HG02970 (cell line): Measurements from ENCODE around the gene SHOC1.
"Not testable (repeated sequence)": the region's sequence is repeated elsewhere in the genome, so short reads cannot be mapped to it uniquely, and the experiment has no call there.

Experiments
- ATAC-seq: cut with Tn5 transposase; IDR thresholded peaks from one replicate; pipeline ENCODE4 v1.9.1; 2021; ENCODE audit warnings: mild to moderate bottlenecking, moderate library complexity, moderate number of reproducible peaks; ENCODE audit not compliant: unreplicated experiment, low FRiP score

Gene SHOC1

DNA sequence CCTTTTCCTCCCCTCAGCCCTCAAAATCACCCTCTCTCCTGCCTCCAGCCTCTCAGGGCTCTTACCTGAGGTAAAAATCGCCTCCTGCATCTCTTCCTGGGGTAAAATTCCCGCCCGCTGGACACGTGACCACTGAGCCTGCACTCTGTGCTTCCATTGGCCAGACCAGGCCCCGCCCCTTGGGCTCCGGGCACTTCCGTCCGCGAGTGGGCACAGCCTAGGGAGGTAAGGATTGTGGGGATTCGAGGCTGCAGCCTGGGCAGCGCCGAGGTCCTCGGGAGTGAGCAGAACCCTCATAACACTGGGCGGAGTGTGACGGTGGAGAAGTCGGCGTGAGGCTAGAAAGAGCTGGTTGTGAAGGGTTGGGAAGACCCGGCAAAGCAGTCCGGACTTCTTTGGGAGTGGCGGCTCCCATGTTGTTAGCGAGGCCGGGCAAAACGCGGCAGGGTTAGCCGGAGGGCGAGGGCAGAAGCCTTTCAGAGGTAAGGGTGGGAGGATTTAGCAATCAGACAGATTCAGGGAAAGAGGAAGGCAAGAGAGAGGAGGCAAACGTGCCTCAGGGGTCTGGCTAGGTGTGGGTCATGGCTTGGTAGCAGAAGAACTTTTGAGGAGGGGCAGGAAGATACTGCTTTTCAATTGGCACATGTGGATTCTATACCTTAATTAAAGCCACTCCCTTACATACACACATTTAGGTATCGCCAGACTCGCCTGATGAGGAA is at the start of gene SHOC1:
TSS of gene SHOC1 (minus strand) at position 103 of the 722 bp plus-strand sequence. CDS start 3,519 bp downstream, outside the sequence.
- no peak for ATAC-seq

DNA sequence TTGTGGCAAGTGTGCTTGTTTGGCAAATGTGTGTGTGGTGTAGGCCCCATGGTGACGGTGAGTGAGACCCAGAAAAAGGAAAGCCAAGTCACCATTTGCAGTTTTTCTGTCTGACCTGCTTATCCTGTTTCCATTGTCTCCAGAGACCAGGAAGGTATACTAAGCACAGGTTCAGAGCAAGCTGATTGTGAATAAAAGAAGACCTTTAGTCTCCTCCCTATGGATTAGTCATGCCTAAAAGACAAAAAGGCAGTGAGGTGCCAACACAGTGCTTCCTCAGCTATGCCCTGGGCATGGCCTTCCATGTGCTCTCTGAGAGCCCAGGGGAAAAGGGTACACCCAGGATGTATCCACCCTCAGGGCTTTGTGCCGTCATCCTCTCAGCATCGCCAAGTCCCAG is 49.2 kb upstream of the SHOC1 start:
- no peak for ATAC-seq

DNA sequence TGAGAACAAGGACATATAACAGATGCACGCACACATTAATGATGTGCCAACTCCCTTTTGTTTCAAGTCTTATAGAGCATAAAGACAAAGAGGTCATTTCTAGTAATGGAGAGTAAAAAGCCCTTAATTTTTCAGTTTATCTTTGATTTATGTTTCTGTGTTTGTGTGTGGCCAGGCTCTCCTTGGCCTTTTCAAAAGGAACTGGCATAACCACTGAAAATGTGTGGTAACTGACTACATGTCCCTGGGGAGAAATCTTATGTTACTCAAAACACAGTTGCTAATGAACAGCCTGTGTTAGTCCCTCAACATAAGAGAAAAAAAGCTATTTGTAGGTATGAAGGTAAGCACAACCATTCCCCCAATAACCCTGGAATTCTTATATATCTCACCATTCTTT is 47.6 kb upstream of the SHOC1 start:
- no peak for ATAC-seq

DNA sequence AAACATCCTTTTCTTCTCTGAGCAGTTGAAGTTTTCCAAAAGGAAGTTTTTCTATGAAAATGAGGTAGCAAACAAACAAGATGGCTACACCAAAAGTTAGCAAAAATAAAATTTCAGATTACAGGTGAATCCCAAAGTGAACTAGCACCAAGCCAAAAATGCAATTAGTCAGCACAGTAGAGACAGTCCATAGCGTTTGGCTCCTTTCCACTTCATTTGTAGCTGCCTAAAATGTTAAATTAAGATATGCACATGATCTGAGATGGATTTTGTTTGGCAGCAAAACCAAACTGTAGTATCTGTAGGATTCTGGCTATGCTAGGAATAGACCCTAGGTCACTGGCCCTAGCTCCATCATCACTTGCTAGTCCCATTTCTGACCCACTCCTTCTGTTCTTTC is 45.7 kb upstream of the SHOC1 start:
- ATAC-seq, result no peak

DNA sequence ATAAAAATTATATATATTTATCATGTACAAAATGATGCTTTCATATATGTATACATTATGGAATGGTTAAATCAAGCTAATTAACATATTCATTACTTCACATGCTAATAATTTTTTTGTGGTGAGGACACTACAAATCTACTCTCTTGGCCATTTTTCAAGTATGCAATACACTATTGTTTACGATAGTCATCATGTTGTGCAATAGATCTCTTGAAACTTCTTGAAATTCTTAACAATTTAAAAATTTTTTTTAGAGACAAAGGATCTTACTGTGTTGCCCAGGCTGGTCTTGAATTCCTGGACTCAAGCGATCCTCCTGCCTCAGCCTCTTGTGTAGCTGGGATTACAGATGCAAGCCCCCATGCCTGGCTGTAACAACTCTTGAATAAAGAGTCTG is 45.2 kb upstream of the SHOC1 start:
- no peak for ATAC-seq

DNA sequence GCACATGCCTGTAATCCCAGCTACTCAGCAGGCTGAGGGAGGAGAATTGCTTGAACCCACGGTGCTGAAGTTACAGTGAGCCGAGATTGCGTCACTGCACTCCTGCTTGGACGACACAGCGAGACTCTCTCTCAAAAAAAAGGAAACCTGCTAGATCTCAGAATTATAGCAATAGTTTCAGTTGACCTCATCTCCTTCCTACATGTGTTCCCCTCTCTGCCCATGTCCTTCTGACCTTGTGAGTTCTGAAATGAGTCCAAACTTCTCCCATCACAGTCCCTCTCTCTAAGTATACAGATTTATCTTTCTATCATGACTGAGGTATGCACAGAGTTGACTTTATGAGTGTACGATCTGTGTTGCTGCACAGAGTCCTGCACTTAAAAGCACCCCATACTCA is 44.6 kb upstream of the SHOC1 start:
- no peak for ATAC-seq

DNA sequence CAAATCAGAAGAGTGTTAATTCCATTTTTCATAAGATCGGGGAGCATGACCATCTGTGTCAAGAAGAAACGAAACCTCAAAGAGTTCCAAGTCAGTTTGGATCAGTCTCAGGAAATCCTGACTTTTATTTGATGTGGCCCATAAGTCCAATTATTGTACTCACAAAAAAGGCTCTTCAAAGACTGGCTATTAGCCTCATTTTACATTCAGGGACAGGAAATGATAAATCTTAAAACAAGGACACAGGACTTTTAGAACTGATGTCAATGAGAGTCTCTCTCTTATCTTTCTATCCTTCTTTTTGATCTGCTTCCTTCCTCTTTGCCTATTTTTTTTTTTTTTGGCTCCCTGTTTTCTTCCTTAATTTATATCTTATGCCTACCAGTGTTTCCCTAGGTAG is 43.7 kb upstream of the SHOC1 start:
- no peak for ATAC-seq

DNA sequence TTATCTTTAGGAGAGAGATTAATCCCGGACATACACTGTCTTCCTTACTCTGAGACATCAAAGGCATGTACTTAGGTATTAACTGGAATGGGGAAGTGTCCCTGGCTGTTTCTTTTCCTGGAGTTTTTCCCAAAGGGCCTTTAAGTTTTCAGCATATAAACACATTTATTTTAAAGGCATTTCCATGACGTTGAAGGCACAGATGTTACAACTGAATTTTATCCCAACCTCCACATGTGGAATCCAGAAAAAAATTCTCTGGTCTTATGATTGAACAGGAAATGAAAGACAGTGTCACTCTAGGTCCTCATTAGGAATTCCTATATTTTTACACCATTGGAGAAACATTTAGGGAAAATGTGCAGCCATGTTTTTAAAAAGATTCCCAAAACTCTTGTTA is 41.6 kb upstream of the SHOC1 start:
- ATAC-seq, result no peak

DNA sequence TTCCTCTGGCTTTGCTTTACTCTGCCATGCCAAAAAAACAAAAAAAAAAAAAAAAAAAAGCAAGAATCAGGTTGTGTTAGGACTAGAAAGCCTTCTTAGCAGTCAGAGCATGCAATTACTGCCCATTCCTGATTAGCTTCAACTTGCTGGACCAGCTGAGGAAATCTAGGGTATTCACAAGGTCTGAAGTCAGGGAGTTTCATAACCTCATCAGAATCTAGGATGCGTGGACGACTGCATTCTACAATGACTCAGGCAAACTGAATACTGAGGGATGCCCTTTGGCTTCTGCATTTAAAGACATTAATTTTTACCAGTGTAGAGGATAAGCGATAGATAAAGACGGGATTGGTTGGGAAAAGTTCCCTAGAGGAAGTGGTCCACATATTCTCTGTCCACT is 39.2 kb upstream of the SHOC1 start:
- no peak for ATAC-seq

DNA sequence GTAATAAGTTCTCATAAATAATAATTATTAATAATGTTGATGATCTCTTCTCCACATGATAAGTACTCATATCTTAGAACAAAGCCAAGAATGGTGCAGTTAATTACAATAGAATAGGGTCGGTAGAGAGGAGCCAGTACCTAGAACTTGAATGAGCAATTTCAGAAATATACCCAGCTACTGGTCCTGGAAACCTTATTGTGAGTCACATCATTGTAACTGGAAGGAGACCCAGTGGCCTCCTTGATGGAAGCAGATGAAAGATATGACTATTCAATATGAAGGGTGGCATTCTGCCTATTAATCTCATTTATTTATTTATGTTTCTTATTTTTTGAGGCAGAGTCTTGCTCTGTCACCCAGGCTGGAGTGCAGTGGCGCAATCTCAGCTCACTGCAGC is 37.7 kb upstream of the SHOC1 start:
- no peak for ATAC-seq

DNA sequence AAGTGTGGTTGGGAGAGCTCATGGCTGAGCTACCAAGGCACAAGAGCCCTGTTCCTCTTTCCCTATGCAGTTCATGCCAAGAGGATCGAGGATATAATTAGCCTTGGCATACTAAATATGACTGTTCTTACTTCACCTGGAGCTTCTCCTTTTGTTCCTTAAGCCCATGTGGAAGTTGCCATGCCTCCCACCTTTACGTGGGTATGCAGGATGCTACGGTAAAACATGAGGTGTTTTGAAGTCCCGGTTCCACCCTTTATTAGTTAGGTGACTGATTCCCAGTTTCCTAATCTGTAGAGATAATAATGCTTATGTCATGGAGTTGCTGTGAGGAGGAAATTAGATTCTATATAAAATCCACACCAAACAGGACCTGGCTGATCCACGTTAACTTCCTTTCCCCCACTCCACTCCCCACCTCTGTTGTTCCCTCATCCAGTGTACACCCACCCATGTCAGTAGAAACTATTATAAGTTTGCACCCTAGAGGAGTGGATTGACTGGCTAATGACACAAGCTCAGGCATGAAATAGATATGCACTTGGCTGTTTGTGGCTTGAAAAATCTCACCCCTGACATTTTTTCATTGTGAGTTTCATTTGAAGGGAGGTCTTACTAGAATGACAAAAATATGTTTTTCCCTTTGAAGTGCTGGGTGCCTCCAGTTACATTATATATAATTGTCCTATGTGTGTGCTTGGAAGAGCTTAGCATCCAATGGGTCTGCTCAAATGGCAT is 36.8 kb upstream of the SHOC1 start:
- ATAC-seq, result no peak

DNA sequence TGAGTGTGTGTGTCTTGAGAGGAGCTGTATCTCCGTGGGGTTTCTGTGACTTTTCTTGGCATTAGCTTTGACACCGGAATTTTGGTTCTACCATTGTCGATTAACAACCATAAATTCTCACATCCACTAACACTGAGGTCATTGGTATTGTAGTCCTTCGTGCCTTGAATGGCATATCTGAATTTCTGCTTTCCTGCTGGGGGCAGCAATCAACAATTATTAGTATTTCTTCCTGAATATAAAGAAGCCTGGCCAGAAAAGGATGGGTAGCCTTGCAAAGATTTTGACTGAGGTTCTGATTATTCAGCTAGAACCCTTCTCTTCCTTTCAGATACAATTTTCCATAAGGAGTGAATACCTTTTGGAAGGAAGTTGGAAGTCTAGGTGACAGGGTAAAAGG is 33.5 kb upstream of the SHOC1 start:
- ATAC-seq, result no peak

DNA sequence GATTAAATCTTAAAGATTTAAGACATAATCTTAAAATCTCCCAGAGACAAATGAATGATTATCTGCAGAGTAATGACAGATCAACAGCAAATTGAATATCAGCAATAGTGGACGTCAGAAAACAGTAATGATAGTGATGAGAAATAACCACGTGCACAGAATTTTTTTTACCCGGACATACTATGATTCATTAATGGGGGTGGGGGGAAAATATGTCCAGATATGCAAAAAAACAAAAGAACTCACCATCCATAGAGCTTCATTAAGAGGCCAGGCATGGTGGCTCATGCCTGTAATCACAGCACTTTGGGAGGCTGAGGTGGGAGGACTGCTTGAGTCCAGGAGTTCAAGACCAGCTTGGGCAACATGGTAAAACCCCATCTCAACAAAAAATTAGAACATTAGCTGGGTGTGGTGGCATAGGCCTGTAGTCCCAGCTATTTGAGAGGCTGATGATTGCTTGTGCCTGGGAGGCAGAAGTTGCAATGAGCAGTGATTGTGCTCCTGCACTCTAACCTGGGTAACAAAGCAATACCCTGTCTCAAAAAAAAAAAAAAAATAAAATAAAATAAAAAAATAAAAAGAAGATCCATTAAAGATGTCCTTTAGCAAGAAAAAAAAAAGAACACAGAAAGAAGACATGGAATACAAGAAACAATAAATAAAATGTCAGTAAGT is 30.9 kb upstream of the SHOC1 start:
- no peak for ATAC-seq

DNA sequence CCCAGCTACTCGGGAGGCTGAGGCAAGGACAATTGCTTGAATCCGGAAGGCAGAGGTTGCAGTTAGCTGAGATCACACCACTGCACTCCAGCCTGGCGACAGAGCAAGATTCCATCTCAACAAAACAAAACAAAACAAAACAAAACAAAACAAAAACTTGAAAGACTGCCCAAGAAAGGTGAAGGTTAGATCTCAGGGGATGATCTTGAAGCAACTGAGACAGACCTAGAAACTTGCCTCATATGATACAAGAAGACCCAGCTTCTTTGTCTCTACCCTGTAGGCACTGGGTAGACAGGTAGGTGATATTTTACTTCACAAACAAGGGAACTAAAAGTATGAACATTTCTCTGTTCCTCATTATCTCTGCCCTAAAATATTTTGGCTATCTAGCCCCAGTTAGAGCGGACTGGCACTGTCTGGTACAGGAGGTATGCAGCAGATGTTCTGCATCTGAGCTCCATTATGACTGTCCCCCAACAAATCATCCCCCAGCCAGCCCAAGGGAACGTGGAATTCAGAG is 26.3 kb upstream of the SHOC1 start:
- ATAC-seq, result no peak

DNA sequence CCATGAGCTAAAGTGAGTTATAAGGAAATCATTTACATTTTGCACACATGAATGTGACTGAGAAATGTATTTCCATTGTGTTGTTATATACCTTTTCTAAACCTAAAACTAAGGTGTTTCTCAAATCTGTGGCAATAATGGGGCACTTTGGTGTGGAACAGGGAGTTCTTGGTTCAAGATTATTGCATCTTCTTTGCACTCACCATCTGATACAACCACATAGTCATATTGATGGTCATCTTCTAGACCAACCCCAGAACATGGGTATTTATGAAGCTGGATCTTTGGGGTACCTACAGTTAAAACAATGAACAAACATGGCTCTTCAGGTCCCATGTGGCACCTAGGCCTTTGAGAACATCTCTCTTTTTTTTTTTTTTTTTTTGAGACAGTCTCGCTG is 24.6 kb upstream of the SHOC1 start:
- no peak for ATAC-seq

DNA sequence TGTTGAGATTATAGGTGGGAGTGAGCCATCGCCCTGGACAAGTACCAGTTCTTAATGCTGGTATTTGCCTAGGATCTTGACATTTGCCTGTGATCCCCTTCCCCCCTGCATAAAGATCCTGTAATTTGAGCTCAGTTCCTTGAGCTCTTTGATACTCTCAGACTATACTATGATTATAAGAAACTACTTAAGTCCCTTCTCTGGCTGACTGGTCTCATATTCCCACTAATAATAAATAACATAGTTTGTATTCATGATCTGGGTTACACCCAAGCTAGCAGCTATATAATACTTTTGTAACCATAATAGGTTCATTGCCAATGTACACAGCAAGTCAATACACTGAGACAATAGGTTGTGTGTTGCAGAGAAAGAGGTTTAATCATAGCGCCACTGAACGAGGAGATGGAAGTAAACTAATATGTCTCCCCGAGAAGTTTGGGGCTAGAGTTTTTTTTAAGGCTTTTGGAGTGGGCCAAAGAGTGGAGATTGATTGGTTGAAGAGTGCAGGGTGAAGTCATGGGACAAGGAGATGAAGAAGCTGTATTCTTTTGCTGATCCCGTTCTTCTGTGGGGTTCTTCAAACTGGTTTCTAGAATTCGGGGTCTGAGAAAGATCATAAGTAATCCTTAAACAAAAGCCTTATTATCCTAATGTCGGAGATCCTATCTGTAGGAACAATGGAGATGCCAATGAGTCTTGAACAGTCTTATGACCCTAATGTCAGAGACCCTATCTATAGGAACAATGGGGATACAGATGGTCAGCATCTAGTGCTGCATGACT is 20.7 kb upstream of the SHOC1 start:
- ATAC-seq, result no peak

DNA sequence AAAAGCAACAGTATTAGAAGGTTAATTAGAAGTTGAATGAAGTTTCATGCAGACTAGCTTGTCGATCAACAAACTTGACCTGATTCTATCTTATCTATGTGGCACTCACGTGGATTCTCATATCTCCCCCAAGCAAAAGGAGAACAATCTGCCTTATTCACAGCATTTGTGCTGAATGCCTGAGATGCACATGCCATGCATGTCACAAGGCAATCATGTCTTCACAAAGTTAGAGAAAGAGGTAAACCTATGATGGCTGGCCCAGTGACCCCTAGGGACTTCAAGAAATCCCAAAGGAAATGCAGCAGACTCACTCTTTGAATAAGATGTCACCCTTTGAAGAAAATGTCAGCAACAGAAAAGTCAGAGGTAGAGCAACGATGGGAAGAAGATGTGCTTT is 17.6 kb upstream of the SHOC1 start:
- ATAC-seq, result no peak

DNA sequence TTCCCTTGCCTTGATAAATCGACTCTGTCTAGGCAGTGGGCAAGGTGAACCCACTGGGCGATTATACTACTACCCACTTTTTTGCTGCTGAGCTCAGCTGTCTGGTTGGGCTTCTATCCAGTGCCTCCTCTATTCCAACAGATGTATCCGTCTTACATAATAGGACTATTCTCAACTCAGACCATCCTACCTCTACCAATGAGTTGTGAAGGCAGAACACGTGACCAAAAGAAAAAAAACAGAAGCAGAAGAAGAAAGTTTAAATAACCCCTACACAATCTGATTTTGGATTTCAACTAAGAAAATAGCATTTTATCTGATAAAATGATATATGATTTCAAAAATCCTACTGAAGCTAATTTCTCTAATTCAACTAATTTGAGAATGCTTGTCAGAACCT is 16.2 kb upstream of the SHOC1 start:
- no peak for ATAC-seq

DNA sequence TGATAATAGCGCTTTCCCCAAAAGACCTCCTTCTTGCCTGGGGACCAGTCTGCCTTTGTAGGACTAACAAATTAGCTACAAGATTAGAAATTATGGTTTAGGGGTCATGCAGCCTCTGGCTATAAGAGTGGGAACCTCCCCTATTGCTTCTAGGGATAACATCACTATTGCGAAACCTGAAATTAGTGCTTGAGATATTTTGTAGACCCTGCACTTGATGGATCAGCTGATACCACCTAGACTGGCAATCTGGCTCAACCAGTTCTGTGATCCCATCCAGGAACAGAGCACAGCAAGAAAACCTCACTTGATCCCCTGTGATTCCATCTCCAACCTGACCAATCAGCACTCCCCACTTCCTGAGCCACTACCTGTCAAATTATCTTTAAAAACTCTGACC is 15.7 kb upstream of the SHOC1 start:
- ATAC-seq, result not testable (repeated sequence)

DNA sequence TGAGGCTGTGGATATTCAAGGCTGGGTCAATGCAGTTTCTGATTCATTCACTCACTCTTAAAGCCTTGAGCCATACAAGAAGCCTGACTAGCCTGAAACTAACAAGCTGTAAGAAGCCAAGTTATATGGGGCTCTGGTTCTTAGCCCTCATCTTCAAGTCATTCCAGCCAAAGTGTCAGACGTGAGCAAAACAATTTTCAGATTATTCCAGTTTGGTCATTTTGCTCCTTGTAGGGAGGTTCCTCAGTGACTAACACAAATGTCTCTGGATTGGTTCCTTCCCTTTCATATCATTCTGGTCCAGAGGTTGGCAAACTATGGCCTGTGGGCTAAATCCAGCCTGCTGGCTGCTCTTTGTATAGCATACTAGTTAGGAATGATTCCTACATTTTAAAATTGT is 12.5 kb upstream of the SHOC1 start:
- ATAC-seq, result no peak

DNA sequence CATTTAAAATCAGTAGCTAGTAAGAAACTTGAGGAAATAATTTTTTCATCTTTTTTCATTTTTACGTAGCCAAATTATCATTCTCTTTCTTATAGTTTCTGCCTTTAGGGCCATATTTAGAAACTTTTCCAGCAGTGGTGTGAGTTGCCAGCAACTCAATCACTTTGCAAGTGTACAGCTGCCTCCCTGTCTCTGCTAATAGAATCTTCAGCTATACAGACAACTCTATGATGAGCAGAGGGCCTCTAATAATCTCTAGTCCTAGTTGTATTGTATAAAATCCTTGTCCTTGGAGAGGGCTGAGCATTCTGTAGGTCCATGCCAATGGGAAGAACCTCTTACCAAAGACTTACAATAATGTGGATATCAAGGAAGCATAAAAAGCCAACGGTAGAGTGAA is 11.5 kb upstream of the SHOC1 start:
- no peak for ATAC-seq
